ENCODE data around the gene DOHH.

DOHH gene

GRCh38 chr19:3503036-3503572 lies 2.6 kb upstream of the DOHH start:
- no peak for DNase-seq (ENCODE audit: low read depth in 2 of 2)

- no peak for DNase-seq (ENCODE audit: low read depth in 2 of 2)
These were observed 1.3 kb upstream of the DOHH start for GRCh38 chr19:3501780-3502179.

- DNase-seq (ENCODE audit: low read depth in 2 of 2) = no peak
These were observed 591 bp downstream of the DOHH start for GRCh38 chr19:3499738-3500428.

GRCh38 chr19:3497757-3498520 lies 2.5 kb downstream of the DOHH start:
- DNase-seq (ENCODE audit: low read depth in 2 of 2) = no peak

GRCh38 chr19:3496392-3497273 lies 3.8 kb downstream of the DOHH start:
- no peak for DNase-seq (ENCODE audit: low read depth in 2 of 2)

- DNase-seq (ENCODE audit: low read depth in 2 of 2) = peak; percentile 43 to 63
These were observed 5.9 kb downstream of the DOHH start for GRCh38 chr19:3494559-3494958.

- peak in 1 of 2 donors; percentile 50 for DNase-seq (ENCODE audit: low read depth in 2 of 2)
These were observed 6.4 kb downstream of the DOHH start for GRCh38 chr19:3494051-3494450.

- DNase-seq (ENCODE audit: low read depth in 2 of 2) = no peak
These were observed 6.8 kb downstream of the DOHH start for GRCh38 chr19:3493651-3494050.

- no peak for DNase-seq (ENCODE audit: low read depth in 2 of 2)
These were observed 7.6 kb downstream of the DOHH start for GRCh38 chr19:3492919-3493318.

GRCh38 chr19:3492131-3492839 lies 8.2 kb downstream of the DOHH start:
- no peak for DNase-seq (ENCODE audit: low read depth in 2 of 2)

GRCh38 chr19:3491396-3492119 lies 8.9 kb downstream of the DOHH start:
- DNase-seq (ENCODE audit: low read depth in 2 of 2) = no peak

- no peak for DNase-seq (ENCODE audit: low read depth in 2 of 2)
These were observed 17.2 kb downstream of the DOHH start, which contains the start of gene SMIM44 for GRCh38 chr19:3483226-3483628. SMIM44 (minus strand) TSS chr19:3483441; CDS start chr19:3483403, 38 bp downstream.

GRCh38 chr19:3482507-3483225 lies 17.8 kb downstream of the DOHH start:
- no peak for DNase-seq (ENCODE audit: low read depth in 2 of 2)

GRCh38 chr19:3481241-3482090 lies 19.0 kb downstream of the DOHH start:
- no peak for DNase-seq (ENCODE audit: low read depth in 2 of 2)

- DNase-seq (ENCODE audit: low read depth in 2 of 2) = no peak
These were observed 19.9 kb downstream of the DOHH start, which contains the start of gene SMIM24 for GRCh38 chr19:3480383-3481091. SMIM24 (minus strand) TSS chr19:3480525; CDS start chr19:3480463, 62 bp downstream.

GRCh38 chr19:3479834-3480215 lies 20.6 kb downstream of the DOHH start:
- DNase-seq (ENCODE audit: low read depth in 2 of 2) = peak in 1 of 2 donors; percentile 50

GRCh38 chr19:3479177-3479833 lies 21.2 kb downstream of the DOHH start:
- peak in 1 of 2 donors; percentile 30 for DNase-seq (ENCODE audit: low read depth in 2 of 2)

Measured in stimulated activated CD4-positive, alpha-beta T cell treated with anti-CD3 and anti-CD28 coated beads, Interleukin-4, amount 100 ng/mL, for 48 hours (primary cell).